Gastrocnemius medialis (tissue), 4 donors: Measurements from ENCODE around the gene PLA2G12A. TPM values are rescaled to one million over a fixed set of nuclear protein-coding genes. Genes with fewer than 3 reads are reported as not detected.

ENCODE experiments used
- ATAC-seq, 2 donors: fragments of 150-250 bp; one replicate each; pipeline ENCODE4 v1.9.1; 2016
- DNase-seq, 2 donors: peaks; one replicate each; pipeline ENCODE4 v3.0.0-alpha.2; 2019
- H3K27ac ChIP-seq, 4 donors: fragments of 200-600 bp; sonication (generic); 1 replicate in 1 of 4; 2 replicates in 3 of 4; pipeline ENCODE4 v1.5.1; 2016 to 2018; ENCODE audit warnings: mild to moderate bottlenecking in 2 of 4, moderate library complexity in 1 of 4
- H3K27me3 ChIP-seq, 3 donors: fragments of 200-600 bp; sonication (generic) in 2 of 3; 1 replicate in 1 of 3; 2 replicates in 2 of 3; pipeline versions ENCODE4 v1.5.1 to v1.6.0; 2016 to 2019; ENCODE audit warnings: mild to moderate bottlenecking in 1 of 3, moderate library complexity in 1 of 3
- H3K36me3 ChIP-seq, 2 donors: fragments of 200-600 bp; sonication (generic) in 1 of 2; one replicate each; pipeline ENCODE4 v1.5.1; 2017 to 2018
- H3K4me1 ChIP-seq, 2 donors: fragments of 200-600 bp; sonication (generic) in 1 of 2; one replicate each; pipeline ENCODE4 v1.5.1; 2016 to 2017; ENCODE audit warnings: mild to moderate bottlenecking in 2 of 2
- H3K4me3 ChIP-seq, 4 donors: fragments of 200-600 bp; sonication (generic) in 3 of 4; 1 replicate in 1 of 4; 2 replicates in 3 of 4; pipeline ENCODE4 v1.5.1; 2016 to 2019; ENCODE audit warnings: mild to moderate bottlenecking in 2 of 4
- H3K9me3 ChIP-seq, 3 donors: fragments of 200-600 bp; sonication (generic) in 2 of 3; 1 replicate in 1 of 3; 2 replicates in 2 of 3; pipeline ENCODE4 v1.5.1; 2016 to 2019
- CTCF ChIP-seq, 5 experiments: fragments of 450-650 bp in 3 of 5; fragments of 200-600 bp in 2 of 5; sonication (generic) in 2 of 5; IDR thresholded peaks in 4 of 5; conservative IDR thresholded peaks in 1 of 5; 1 replicate in 4 of 5; 2 replicates in 1 of 5; pipeline ENCODE4 v1.5.1; 2016 to 2019; ENCODE audit warnings: antibody characterized with exemption in 5 of 5, mild to moderate bottlenecking in 3 of 5, moderate library complexity in 3 of 5
- POLR2A ChIP-seq, 2 donors: fragments of 450-650 bp; IDR thresholded peaks; one replicate each; pipeline ENCODE4 v1.6.1; 2017; ENCODE audit warnings: antibody characterized with exemption in 2 of 2, mild to moderate bottlenecking in 2 of 2, moderate library complexity in 2 of 2
- in situ Hi-C, 4 donors: fragments of 200-750 bp; cut with MboI; loops; one replicate each; pipeline versions ENCODE4 v1.15.0 to v1.8.0; 2017; ENCODE audit warnings: low sequenced_read_pairs in 4 of 4
- intact Hi-C: fragments of 100-400 bp; cut with DNase I; formaldehyde crosslinking; loops from one replicate; pipeline ENCODE4 v1.15.1; 2023; ENCODE audit warnings: low total_unique reads
- total RNA-seq, 4 donors: library from RNA; depleted of rRNA; stranded (reverse); fragments of >200 nt; gene quantifications; one replicate each; pipeline versions ENCODE4 v1.1.0 to v1.2.3, GENCODE V29; 2016

Gene PLA2G12A
- total RNA-seq, 4 donors from 2014 or later = 26.7 to 83.1 (median 57.6) TPM

- no peak for TF ChIP-seq POLR2A (IDR thresholded peaks at IDR 0.05)
- TF ChIP-seq CTCF (IDR thresholded peaks at IDR 0.05 in 4 of 5, conservative IDR thresholded peaks at IDR 0.05 in 1 of 5) = no peak
- H3K27me3 ChIP-seq = no peaks in the 10 kb centered on the region
- no peak overlapping the region for H3K4me3 ChIP-seq
- intact Hi-C loops = no loop called here
- H3K36me3 ChIP-seq = no peaks in the 10 kb centered on the region
- no peak overlapping the region for H3K27ac ChIP-seq
- no peak for DNase-seq
- ATAC-seq = no peak
- H3K4me1 ChIP-seq = no peaks in the 10 kb centered on the region
- no peaks in the 10 kb centered on the region for H3K9me3 ChIP-seq
- in situ Hi-C loops = no loop called here
Observed at GRCh38 chr4:109675843-109676242, 54.0 kb downstream of the PLA2G12A start.

GRCh38 chr4:109675181-109675580 lies 54.7 kb downstream of the PLA2G12A start:
- no peaks in the 10 kb centered on the region for H3K27me3 ChIP-seq
- no peaks in the 10 kb centered on the region for H3K36me3 ChIP-seq
- intact Hi-C loops = no loop called here
- no peak overlapping the region for H3K27ac ChIP-seq
- ATAC-seq = no peak
- no peaks in the 10 kb centered on the region for H3K4me1 ChIP-seq
- in situ Hi-C loops = no loop called here
- DNase-seq = no peak
- TF ChIP-seq POLR2A (IDR thresholded peaks at IDR 0.05) (no peak), CTCF (IDR thresholded peaks at IDR 0.05 in 4 of 5, conservative IDR thresholded peaks at IDR 0.05 in 1 of 5) (no peak)
- no peaks in the 10 kb centered on the region for H3K9me3 ChIP-seq
- H3K4me3 ChIP-seq = no peak overlapping the region

- in situ Hi-C loops = no loop called here
- Histone ChIP-seq H3K4me1 (no peaks in the 10 kb centered on the region), H3K27me3 (no peaks in the 10 kb centered on the region), H3K27ac (no peak overlapping the region), H3K4me3 (no peak overlapping the region), H3K36me3 (no peaks in the 10 kb centered on the region), H3K9me3 (no peaks in the 10 kb centered on the region)
- TF ChIP-seq CTCF (IDR thresholded peaks at IDR 0.05 in 4 of 5, conservative IDR thresholded peaks at IDR 0.05 in 1 of 5) (no peak), POLR2A (IDR thresholded peaks at IDR 0.05) (no peak)
- no peak for ATAC-seq
- DNase-seq = no peak
- intact Hi-C loops = no loop called here
Observed at GRCh38 chr4:109673303-109673702, 56.6 kb downstream of the PLA2G12A start.

GRCh38 chr4:109672169-109672930 lies 57.5 kb downstream of the PLA2G12A start:
- Histone ChIP-seq H3K4me3 (no peak overlapping the region), H3K4me1 (no peaks in the 10 kb centered on the region), H3K9me3 (no peaks in the 10 kb centered on the region), H3K36me3 (no peaks in the 10 kb centered on the region), H3K27me3 (no peaks in the 10 kb centered on the region), H3K27ac (no peak overlapping the region)
- DNase-seq (no peak), ATAC-seq (no peak)
- intact Hi-C loops (no loop called here), in situ Hi-C loops (no loop called here)
- no peak for TF ChIP-seq CTCF (IDR thresholded peaks at IDR 0.05 in 4 of 5, conservative IDR thresholded peaks at IDR 0.05 in 1 of 5)
- TF ChIP-seq POLR2A (IDR thresholded peaks at IDR 0.05) = no peak

- Histone ChIP-seq H3K27ac (no peak overlapping the region), H3K9me3 (no peaks in the 10 kb centered on the region), H3K4me3 (no peak overlapping the region), H3K4me1 (no peaks in the 10 kb centered on the region), H3K36me3 (no peaks in the 10 kb centered on the region), H3K27me3 (no peaks in the 10 kb centered on the region)
- no peak for DNase-seq
- intact Hi-C loops (no loop called here), in situ Hi-C loops (no loop called here)
- no peak for ATAC-seq
- no peak for TF ChIP-seq POLR2A (IDR thresholded peaks at IDR 0.05)
- no peak for TF ChIP-seq CTCF (IDR thresholded peaks at IDR 0.05 in 4 of 5, conservative IDR thresholded peaks at IDR 0.05 in 1 of 5)
Observed at GRCh38 chr4:109671350-109671749, 58.5 kb downstream of the PLA2G12A start.
